22Rv1 (cell line): ENCODE results near the gene C22orf39.

ENCODE experiments used
- H3K27ac ChIP-seq: fragments of 450-650 bp; 2 replicates; pipeline ENCODE4 v1.5.1; 2017
- CTCF ChIP-seq: fragments of 450-650 bp; IDR thresholded peaks from 2 replicates; pipeline ENCODE4 v1.5.1; 2017; ENCODE audit warnings: mild to moderate bottlenecking
- ZFX ChIP-seq: fragments of 450-650 bp; IDR thresholded peaks from 2 replicates; pipeline ENCODE4 v1.6.1; 2017; ENCODE audit warnings: antibody characterized with exemption, borderline replicate concordance

The C22orf39 gene

GRCh38 chr22:19407649-19408606, 39.6 kb downstream of the C22orf39 start:
- H3K27ac ChIP-seq, result no peak overlapping the region
- no peak for TF ChIP-seq ZFX
- TF ChIP-seq CTCF, result no peak

- H3K27ac ChIP-seq, result no peak overlapping the region
- no peak for TF ChIP-seq ZFX
- no peak for TF ChIP-seq CTCF
Observed at GRCh38 chr22:19406846-19407245, 40.7 kb downstream of the C22orf39 start.

GRCh38 chr22:19406281-19406811, 41.2 kb downstream of the C22orf39 start:
- no peak overlapping the region for H3K27ac ChIP-seq
- TF ChIP-seq ZFX (no peak), CTCF (no peak)

- H3K27ac ChIP-seq, result no peak overlapping the region
- TF ChIP-seq ZFX (no peak), CTCF (no peak)
Observed at GRCh38 chr22:19405652-19406051, 41.9 kb downstream of the C22orf39 start.

- H3K27ac ChIP-seq, result no peak overlapping the region
- TF ChIP-seq ZFX (no peak), CTCF (no peak)
Observed at GRCh38 chr22:19405133-19405532, 42.4 kb downstream of the C22orf39 start.

- TF ChIP-seq ZFX (no peak), CTCF (no peak)
Observed at GRCh38 chr22:19404676-19405075, 42.8 kb downstream of the C22orf39 start.

GRCh38 chr22:19402642-19403191, 44.8 kb downstream of the C22orf39 start:
- TF ChIP-seq CTCF (no peak), ZFX (no peak)
- H3K27ac ChIP-seq, result no peak overlapping the region

More at GRCh38 chr22:19404676-19405075, 42.8 kb downstream of the C22orf39 start:
- H3K27ac ChIP-seq, result no peak overlapping the region
